Measurements from ENCODE around the gene DOK7. TPM values are rescaled to one million over a fixed set of nuclear protein-coding genes. Genes with fewer than 3 reads are reported as not detected.
"Not testable (repeated sequence)": the region's sequence is repeated elsewhere in the genome, so short reads cannot be mapped to it uniquely, and the experiment has no call there.

DOK7 gene
- total and polyA plus RNA-seq, 7 donors: 0.85 to 1.9 (median 1.2) TPM; not detected in 4

- no peak for DNase-seq
- no peak overlapping the region for H3K4me3 ChIP-seq
- no peak for TF ChIP-seq POLR2AphosphoS5 (IDR thresholded peaks at IDR 0.05)
- TF ChIP-seq EP300 (IDR thresholded peaks at IDR 0.05): no peak
- TF ChIP-seq POLR2A (IDR thresholded peaks at IDR 0.05): no peak
- TF ChIP-seq CTCF (IDR thresholded peaks at IDR 0.05): no peak
- no peaks in the 10 kb centered on the region for H3K9me3 ChIP-seq
- peaks cover 4 to 86% (median 25%) of the 10 kb centered on the region in 4 donors for H3K36me3 ChIP-seq
- H3K27ac ChIP-seq: no peak overlapping the region
- intact Hi-C loops (cut with DNase I): no loop called here
- WGBS, 2 donors: 74 to 86% methylated on average over 10 of the region's 10 CpGs
- H3K27me3 ChIP-seq: no peaks in the 10 kb centered on the region
- H3K4me1 ChIP-seq: no peaks in the 10 kb centered on the region
Measured at GRCh38 chr4:3508542-3508941, 45.4 kb downstream of the DOK7 start.

- Histone ChIP-seq H3K4me1 (no peaks in the 10 kb centered on the region), H3K9me3 (no peaks in the 10 kb centered on the region), H3K27me3 (no peaks in the 10 kb centered on the region), H3K4me3 (no peak overlapping the region), H3K36me3 (peaks cover 5 to 92% (median 40%) of the 10 kb centered on the region in 4 donors), H3K27ac (no peak overlapping the region)
- intact Hi-C loops (cut with DNase I): no loop called here
- DNase-seq: no peak
- no peak for TF ChIP-seq POLR2A (IDR thresholded peaks at IDR 0.05)
- no peak for TF ChIP-seq CTCF (IDR thresholded peaks at IDR 0.05)
- no peak for TF ChIP-seq POLR2AphosphoS5 (IDR thresholded peaks at IDR 0.05)
- no peak for TF ChIP-seq EP300 (IDR thresholded peaks at IDR 0.05)
- 93 to 96% methylated on average over 16 of the region's 16 CpGs for WGBS, 2 donors
Measured at GRCh38 chr4:3510481-3510880, 47.4 kb downstream of the DOK7 start.

GRCh38 chr4:3511187-3511586 is 48.1 kb downstream of the DOK7 start:
- no peaks in the 10 kb centered on the region for H3K27me3 ChIP-seq
- no peak for TF ChIP-seq EP300 (IDR thresholded peaks at IDR 0.05)
- TF ChIP-seq POLR2AphosphoS5 (IDR thresholded peaks at IDR 0.05): no peak
- TF ChIP-seq POLR2A (IDR thresholded peaks at IDR 0.05): no peak
- TF ChIP-seq CTCF (IDR thresholded peaks at IDR 0.05): no peak
- H3K36me3 ChIP-seq: peaks cover 13 to 92% (median 45%) of the 10 kb centered on the region in 4 donors
- H3K9me3 ChIP-seq: no peaks in the 10 kb centered on the region
- H3K4me1 ChIP-seq: no peaks in the 10 kb centered on the region
- no peak overlapping the region for H3K4me3 ChIP-seq
- no peak overlapping the region for H3K27ac ChIP-seq
- no peak for DNase-seq
- intact Hi-C loops (cut with DNase I): no loop called here
- WGBS, 2 donors: 99% methylated on average over 6 of the region's 6 CpGs

GRCh38 chr4:3511601-3512000 is 48.5 kb downstream of the DOK7 start:
- DNase-seq; H3K4me1 ChIP-seq; intact Hi-C loops (cut with DNase I); H3K27ac ChIP-seq; H3K27me3 ChIP-seq; H3K4me3 ChIP-seq; H3K9me3 ChIP-seq: not testable (repeated sequence)
- 97 to 98% methylated on average over 21 of the region's 27 CpGs for WGBS, 2 donors
- peaks cover 17 to 92% (median 48%) of the 10 kb centered on the region in 4 donors for H3K36me3 ChIP-seq

GRCh38 chr4:3512279-3512678 is 49.2 kb downstream of the DOK7 start:
- Histone ChIP-seq H3K27ac (no peak overlapping the region), H3K4me3 (no peak overlapping the region), H3K36me3 (peaks cover 23 to 92% (median 55%) of the 10 kb centered on the region in 4 donors), H3K4me1 (no peaks in the 10 kb centered on the region), H3K27me3 (no peaks in the 10 kb centered on the region), H3K9me3 (no peaks in the 10 kb centered on the region)
- TF ChIP-seq POLR2AphosphoS5 (IDR thresholded peaks at IDR 0.05): no peak
- no peak for TF ChIP-seq EP300 (IDR thresholded peaks at IDR 0.05)
- no peak for TF ChIP-seq CTCF (IDR thresholded peaks at IDR 0.05)
- TF ChIP-seq POLR2A (IDR thresholded peaks at IDR 0.05): no peak
- intact Hi-C loops (cut with DNase I): no loop called here
- no peak for DNase-seq
- whole genome bisulfite sequencing, 2 donors: 94 to 96% methylated on average over 13 of the region's 13 CpGs

Data from sigmoid colon (tissue), 7 donors.